NCI-H446 treated with DMSO at 0.1 percent for 48 hours (cell line): ENCODE measurements around the gene ZFAND2B.

ENCODE experiments used
- DNase-seq: peaks from one replicate; lab custom pipeline; 2025; lab: John Stamatoyannopoulos, UW

The ZFAND2B gene, protein sequence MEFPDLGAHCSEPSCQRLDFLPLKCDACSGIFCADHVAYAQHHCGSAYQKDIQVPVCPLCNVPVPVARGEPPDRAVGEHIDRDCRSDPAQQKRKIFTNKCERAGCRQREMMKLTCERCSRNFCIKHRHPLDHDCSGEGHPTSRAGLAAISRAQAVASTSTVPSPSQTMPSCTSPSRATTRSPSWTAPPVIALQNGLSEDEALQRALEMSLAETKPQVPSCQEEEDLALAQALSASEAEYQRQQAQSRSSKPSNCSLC

GRCh38 chr2:219206328-219207133, at the start of gene ZFAND2B:
TSS of gene ZFAND2B (plus strand) at chr2:219206782. CDS start at chr2:219206988, 206 bp downstream.
- DNase-seq, result peak; percentile 82

DNA sequence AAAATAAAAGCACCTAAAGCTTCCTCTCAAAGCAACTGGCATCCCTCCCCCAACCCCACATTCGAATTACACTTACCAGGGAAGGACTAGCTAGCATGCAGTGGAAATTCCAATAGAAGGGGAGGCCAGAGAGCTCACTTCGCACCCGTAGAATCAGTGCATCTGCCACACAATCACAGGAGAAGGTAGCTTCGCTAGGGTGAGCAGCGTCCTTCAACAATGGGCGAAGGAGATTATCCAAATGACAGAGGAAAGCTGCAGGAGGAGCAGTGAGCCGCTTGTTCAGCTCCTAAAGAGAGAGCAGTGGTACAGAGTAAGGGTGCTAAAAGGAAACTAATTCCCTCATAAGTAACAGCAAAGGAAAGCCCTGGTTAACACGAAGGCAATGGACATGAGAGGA, 49.2 kb upstream of the ZFAND2B start:
- DNase-seq, result no peak

- DNase-seq, result no peak
Measured at GRCh38 chr2:219158025-219158424, 48.6 kb upstream of the ZFAND2B start.

- no peak for DNase-seq
Measured at GRCh38 chr2:219158586-219158985, 48.0 kb upstream of the ZFAND2B start.

DNA sequence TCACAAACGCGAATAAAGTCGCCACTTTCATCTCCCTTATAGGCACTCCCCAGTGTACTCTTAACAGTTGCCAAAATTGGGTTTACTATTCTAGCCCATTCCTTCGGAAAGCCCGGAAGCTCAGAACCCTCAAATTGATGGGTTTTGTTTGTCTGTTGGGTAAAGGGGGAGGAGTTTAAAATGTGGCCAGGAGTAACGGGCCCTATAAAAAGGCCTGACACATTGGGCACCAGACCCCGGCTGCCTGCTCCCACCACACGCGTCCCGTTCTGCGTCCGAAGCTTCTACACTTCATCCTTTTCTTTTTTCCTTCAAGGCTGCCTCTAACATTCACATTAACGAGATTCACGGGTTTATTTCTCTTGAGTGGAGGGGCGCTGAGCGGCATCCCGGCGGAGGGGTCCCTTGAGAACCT, 46.8 kb upstream of the ZFAND2B start:
- DNase-seq, result peak; percentile 26

GRCh38 chr2:219160186-219161017, 46.2 kb upstream of the ZFAND2B start, which contains the start of gene NHEJ1:
TSS of gene NHEJ1 (minus strand) at chr2:219160815. CDS start at chr2:219158362, 2,453 bp downstream.
- peak; percentile 74 for DNase-seq

GRCh38 chr2:219161097-219161496, 45.5 kb upstream of the ZFAND2B start:
- DNase-seq, result no peak

DNA sequence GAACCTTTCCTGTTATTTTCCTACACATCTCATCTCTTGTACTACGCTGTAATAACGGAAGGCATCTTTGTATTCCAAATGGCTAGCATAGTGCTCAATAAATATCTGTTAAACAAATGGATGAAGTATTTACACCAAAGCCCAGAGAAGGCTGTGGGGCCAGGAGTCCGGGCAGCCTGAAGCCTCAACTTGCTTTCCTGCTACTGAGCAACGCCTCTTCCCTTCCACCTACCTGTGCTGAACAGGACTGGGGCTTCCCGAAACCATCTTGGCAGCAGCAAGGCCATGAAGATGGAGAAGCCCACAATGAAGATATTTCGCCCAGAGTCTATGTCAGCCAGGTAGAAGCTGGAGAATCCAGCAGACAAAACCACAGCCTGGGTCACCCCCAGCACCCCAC, 43.4 kb upstream of the ZFAND2B start:
- DNase-seq, result no peak

- DNase-seq, result no peak
Measured at GRCh38 chr2:219165058-219165911, 41.3 kb upstream of the ZFAND2B start.

DNA sequence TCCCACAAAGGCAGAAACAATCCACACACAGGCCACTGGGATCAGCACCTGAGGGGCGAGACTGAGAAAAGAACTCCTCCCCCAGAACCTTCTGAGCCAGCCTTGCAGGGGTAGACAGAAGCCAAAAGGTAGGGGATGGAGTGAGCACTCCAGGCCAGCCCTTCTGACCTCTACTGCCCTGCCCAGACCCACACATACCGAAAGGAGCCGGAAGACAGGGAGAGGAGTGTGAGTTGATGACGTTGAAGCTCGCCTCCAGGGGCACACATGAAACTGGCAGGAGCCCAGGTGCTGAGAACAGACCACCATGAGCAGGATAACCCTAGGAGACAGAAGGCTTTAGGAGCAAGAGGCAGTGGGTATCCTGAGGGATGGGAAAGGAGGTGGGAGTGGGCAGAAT, 38.6 kb upstream of the ZFAND2B start:
- no peak for DNase-seq

DNA sequence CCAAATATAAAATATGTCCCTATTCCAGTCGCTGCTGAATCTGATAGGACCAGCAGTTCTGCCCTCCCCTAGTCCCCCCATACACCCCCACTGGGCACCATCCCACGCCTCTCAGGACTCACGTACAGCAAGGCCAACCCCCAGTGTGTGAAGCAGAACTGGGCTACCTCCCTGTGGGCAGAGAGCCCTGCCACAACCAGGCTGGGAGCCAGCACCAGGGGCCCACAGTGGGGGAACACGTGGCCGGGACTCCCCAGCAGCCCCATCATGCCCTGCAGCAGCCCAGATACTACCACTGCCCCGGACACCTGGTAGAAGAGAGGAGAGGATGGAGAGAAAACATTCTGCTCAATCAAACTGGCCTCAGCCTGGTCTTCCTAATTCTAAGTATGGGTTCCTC, 38.1 kb upstream of the ZFAND2B start:
- no peak for DNase-seq

DNA sequence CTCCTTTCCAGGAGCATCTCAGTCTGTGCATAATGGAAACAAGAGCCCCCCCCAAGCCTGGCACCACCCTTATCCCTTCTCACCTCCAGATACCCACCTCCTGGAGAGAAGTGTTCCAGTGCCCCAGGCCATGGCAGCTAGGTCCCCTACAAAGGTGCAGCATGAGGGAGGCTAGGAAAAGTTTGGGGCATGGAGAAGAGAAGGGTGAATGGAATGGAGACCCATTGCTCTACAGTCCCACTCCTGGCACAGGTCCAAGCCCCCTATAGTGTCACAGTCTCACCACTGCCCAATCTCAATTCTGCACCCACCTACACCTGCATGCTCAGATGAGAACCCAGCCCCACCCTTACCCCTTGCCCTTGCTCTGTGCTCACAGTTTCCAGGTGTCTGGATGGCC, 37.6 kb upstream of the ZFAND2B start:
- DNase-seq, result no peak

DNA sequence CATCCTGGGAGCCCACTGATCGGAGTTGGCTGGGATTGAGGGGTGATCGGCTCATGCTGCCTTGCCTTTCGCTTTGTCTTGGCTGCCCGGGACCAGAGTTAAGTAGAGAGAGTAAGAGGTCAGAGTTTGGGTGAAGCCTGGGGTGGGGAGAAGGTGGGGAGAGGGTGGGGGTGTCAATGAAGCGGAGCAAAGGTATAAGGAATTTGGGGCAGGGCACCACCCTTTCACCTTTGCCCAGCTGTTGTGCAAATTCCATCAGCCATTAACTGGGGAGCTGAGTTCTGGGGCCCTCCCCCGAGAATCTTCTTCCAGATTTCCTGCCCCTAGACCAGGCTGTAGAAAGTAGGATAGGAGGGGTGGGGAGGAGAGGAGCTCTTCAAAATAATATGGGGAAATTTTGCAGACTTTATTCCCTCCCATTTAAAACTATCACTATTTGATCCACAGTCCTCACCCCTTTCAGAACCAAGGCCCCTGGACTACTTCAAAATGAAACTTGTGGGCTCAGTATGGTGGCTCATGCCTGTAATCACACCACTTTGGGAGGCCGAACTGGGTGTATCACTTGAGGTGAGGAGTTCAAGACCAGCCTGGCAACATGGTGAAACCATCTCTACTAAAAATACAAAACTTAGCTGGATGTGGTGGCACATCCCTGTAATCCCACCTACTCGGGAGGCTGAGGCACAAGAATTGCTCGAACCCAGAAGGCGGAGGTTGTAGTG, 36.5 kb upstream of the ZFAND2B start, which contains the start of gene SLC23A3:
Gene SLC23A3 (minus strand): TSS at position 100 of the 725 bp plus-strand sequence. CDS start 45 bp downstream, at position 55.
- no peak for DNase-seq

GRCh38 chr2:219171231-219171651, 35.3 kb upstream of the ZFAND2B start:
- DNase-seq, result no peak

- no peak for DNase-seq
Measured at GRCh38 chr2:219172231-219173154, 34.1 kb upstream of the ZFAND2B start.

DNA sequence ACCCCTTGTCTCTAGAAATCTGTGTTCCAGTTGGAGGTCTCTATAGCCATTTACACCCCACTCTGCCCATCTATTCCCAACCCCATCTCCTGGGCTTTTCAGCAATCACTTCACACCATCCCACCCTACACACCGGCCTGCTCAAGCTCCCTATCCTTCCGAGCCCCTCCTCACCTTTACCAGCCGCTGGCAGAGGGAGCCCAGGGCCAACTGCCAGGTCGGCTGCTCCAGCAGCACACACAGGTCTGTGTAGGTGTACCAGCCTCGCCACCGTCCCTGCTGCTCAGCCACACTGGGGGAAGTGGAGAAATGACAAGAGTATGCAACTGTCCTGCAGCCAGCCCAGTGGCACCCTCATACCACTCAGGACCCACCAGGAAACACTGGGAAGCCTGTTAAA, 33.4 kb upstream of the ZFAND2B start:
- DNase-seq, result no peak

GRCh38 chr2:219174146-219174545, 32.4 kb upstream of the ZFAND2B start:
- no peak for DNase-seq

DNA sequence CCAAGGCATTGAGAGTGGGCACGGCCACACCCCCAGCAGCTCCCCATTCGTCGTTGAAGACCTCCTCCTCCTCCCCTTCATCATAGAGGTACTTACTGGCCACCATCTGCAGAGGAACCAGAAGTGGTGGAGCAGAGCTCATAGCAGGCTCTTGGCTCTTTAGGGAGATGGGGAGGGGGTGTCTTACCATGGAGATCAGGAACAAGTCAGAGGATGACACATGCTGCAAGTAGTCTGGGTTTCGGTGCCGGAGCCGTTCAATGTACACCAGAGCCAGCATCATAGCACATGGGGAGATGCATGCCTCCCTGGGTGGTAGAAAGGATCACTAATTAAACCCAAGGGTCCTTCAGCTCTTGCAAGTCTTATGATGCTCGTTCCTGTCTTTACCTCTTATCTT, 31.8 kb upstream of the ZFAND2B start:
- no peak for DNase-seq

GRCh38 chr2:219175486-219175885, 31.1 kb upstream of the ZFAND2B start:
- no peak for DNase-seq
